IPS-NIHi11 (cell line): ENCODE data around the gene PEA15.

ENCODE experiments used
- DNase-seq: peaks from one replicate; pipeline ENCODE4 v3.0.0; 2012; ENCODE audit warnings: mixed read lengths, low spot score

The PEA15 gene

DNA sequence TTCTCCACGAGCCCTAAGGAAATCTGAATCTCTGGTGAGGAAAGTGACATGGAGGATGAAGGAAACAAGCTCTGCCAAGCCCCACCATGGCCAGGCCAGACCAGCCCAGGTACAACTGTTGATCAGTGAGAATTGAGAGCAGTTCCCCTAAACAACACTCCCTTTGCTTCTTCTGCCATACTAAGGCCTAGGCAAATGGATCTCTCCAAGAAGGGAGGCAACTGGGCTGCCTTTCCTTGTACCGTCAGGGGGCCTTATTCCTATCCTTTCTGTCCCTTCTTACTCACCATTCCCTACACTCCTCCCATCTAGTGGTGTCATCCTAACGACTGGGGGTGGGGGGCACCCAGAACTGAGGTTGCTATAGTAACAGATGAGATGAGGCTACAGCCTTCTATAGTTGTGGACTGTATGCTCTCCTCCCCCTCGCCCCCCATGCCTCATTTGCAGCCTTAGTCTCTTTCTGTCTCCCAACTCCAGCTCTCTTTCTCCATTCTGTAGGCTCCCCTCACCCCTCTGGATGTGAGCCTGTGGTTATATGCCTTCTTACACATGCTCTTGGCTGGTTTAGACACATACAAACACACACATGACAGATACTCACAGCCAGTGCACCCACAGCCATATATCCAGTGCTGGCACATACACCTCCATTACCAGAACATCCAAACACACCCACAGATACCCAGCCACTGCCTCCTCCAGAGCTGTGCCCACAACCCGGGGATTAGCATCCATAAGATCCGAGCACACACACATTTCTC is 3.6 kb downstream of the PEA15 start:
- no peak for DNase-seq

GRCh38 chr1:160209321-160210046 is 4.3 kb downstream of the PEA15 start:
- DNase-seq, result no peak

DNA sequence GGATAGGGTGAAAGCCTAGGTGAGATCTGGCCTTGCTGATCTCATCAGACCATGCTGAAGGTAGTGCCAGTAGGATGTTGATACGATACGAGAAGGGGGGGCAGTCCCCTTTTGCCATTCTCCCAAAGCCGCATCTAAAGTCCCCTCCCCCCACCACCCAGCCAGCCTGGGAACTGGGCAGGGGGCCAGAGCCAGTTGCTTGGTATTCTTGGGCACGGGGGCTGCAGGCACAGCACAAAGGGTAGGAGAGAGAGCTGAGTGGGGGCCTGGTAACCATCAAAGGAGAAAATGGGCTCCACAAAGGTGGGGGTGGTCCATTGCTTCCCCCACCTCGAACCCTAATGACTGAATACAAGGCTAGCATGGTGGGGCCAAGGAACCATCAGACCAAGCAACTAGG is 5.4 kb downstream of the PEA15 start:
- DNase-seq, result no peak

DNA sequence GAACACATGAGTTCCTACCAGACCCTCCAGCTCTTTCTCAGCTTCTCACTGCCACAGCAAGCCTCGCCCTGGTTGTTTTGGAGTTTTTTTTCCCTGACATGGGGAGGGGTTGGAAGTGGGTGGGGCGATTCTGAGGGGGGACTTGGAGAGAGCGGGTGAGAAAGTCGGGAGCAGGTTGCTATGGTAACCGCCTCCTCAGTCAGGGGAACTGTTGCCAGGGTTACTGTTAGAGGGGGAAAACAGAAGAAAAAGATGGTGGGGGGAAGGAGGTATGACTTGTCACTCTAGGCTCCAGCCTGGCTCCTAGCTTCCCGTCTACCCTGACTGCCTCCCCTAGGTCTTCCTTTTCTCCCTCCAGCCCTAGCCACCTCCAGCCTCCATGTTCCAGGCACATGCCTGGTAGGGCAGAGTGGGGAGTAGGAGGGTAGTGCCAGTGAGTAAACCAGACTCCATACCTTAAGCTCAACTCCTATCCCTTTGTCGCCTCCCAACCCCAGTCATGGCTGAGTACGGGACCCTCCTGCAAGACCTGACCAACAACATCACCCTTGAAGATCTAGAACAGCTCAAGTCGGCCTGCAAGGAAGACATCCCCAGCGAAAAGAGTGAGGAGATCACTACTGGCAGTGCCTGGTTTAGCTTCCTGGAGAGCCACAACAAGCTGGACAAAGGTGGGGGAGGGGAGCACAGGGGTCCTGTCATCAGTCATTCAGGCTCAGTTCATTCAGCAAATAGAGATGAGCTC is 6.0 kb downstream of the PEA15 start:
- DNase-seq, result no peak

- no peak for DNase-seq
Measured at GRCh38 chr1:160214481-160215140, 9.4 kb downstream of the PEA15 start.

DNA sequence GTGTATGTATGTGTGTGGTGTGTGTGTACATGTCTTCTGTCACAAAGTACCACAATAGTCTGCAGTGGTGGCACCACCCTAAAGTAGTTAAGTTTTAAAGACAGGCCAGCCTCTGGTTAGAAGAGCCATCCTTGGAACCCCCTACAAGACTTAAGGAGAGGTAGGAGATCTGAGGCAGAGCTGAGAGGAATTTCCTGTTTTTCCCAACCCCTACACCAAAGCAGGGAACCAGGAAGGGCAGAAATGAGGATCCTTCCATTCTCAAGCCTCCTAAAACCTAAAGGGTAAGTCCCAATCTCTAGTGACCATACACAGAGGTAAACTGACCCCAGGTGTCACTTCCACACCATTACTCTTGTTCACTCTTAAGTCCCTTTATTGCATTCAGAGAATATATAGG is 11.1 kb downstream of the PEA15 start:
- no peak for DNase-seq

- DNase-seq, result no peak
Measured at GRCh38 chr1:160217481-160218051, 12.4 kb downstream of the PEA15 start.

- DNase-seq, result peak; percentile 68
Measured at GRCh38 chr1:160219062-160219929, 14.1 kb downstream of the PEA15 start.

DNA sequence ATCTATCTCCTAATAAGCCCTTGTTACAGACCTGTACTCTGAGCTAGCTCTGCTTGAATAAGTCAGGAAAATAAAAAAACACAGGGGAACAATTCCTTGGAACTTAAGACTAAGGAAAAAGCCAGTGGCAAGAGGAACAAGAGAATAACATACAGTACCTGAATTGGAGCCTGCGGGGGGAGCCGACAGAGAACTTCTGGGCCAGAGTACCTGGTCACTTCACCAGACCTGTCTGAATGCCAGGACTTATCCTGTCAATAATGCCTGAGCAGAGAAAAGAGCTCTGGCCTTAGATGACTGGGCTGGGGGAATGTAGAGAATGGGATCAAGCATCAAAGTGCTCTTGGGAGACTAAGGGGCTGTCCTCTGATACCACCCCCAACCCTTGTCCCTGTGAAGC is 15.1 kb downstream of the PEA15 start:
- no peak for DNase-seq

DNA sequence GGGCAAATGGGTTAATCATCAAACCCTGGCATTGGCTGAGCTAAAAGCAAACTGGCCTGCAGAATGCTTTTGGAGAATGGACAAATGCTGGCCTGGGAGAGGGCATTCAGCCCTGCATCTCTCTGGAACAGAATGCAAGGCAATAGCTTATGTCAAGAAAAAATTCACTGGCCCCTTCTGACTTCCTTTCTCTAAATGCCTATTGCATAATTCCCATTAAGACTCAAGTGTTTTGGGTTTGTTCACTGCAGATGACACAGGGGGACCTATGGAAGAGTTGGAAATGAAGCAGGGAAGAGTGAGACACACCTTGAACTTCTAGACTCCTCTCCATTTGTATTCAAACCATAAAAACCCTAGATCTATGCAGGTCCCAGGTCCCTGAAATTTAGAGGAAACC is 15.9 kb downstream of the PEA15 start:
- no peak for DNase-seq

DNA sequence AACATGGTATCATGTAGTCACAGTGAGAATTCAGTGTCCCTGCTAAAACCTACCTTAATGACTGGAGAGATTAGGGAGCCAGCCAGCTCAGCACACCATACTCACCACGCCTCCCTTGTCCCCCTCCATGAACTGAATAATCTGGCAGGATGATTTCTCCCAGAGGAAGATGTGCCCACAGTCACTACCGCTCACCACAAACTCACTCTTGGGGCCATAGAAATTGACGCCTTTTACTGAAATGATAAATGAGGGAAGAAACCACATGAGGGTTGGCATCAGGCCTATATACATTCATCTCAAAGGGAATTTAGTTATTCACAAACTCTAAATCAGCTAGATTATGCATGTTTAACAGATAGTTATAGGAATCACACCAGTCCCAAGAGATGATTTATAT is 17.4 kb downstream of the PEA15 start:
- DNase-seq, result no peak

DNA sequence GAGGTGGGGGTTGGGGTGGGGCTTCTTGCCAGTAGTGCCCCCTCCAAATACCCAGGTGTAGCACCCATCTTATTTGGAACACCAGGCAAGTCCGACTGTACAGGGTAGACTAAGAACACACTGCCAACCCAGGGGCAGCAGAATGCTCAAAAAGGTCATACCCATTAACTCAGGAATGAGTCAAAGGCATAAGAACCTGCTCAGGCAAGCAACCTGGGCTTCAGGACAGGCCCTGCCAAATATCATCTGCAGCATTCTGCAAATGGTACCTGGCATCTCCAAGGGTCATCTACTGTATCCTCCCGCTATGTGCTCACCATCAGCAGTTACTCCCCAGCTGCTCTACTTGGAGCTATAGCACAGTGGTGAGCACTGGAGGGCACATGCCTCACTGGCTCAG is 19.4 kb downstream of the PEA15 start:
- DNase-seq, result no peak

- DNase-seq, result no peak
Measured at GRCh38 chr1:160225345-160225744, 20.2 kb downstream of the PEA15 start.

DNA sequence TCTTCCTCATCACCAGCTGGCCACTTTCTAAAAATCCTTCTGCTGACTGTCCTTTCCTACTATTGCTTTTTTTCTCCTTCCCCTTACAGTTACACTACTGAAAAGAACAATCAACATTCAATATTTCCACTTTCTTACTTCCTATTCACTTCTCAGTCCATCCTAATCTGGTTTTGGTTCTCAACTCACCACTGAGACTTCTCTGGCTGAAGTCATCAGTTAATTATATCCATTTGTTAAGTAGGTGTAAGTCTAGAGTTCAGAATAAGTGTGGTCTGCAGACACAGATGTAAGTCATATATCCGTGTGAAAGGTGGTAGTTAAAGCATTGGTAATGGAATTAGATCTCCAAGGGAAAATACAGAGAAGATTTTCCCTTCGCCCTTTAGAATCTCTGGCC is 21.4 kb downstream of the PEA15 start:
- DNase-seq, result no peak

DNA sequence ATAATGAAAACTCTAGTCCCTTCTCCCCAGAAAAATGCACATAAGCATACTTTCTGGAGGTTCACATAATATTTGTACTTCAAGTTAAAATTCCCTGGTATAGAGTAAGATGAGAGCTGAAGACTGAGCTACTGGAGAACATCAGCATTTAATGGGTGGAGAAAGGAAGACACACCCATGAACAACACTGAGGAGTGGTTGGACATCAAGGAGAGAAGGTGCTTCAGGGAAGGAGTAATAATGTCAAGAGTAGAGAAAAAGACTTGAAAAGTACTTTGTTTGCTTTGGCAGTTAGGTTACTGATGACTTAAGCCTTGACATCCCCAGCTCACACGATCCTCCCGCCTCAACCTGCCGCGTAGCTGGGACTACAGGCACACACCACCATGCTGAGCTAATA is 21.9 kb downstream of the PEA15 start:
- DNase-seq, result no peak

GRCh38 chr1:160227561-160227960 is 22.4 kb downstream of the PEA15 start:
- no peak for DNase-seq

- DNase-seq, result no peak
Measured at GRCh38 chr1:160228431-160228830, 23.2 kb downstream of the PEA15 start.

- no peak for DNase-seq
Measured at GRCh38 chr1:160232911-160233310, 27.7 kb downstream of the PEA15 start.

GRCh38 chr1:160236806-160237205 is 31.6 kb downstream of the PEA15 start:
- no peak for DNase-seq

DNA sequence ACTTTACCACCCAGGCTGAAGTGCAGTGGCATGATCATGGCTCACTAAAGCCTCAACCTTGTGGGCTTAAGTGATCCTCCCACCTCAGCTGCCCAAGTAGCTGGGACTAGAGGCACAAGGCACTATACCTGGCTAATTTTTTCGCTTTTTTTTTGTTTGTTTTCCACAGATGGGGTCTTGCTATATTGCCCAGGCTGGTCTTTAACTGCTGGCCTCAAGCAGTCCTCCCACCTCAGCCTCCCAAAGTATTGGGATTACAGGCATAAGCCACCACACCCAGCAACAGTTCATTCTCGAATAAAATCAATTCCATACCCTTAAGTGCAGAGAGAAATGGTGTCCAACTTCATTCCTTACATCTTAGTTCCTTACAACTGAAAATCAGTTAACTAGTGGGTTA is 32.4 kb downstream of the PEA15 start:
- no peak for DNase-seq

DNA sequence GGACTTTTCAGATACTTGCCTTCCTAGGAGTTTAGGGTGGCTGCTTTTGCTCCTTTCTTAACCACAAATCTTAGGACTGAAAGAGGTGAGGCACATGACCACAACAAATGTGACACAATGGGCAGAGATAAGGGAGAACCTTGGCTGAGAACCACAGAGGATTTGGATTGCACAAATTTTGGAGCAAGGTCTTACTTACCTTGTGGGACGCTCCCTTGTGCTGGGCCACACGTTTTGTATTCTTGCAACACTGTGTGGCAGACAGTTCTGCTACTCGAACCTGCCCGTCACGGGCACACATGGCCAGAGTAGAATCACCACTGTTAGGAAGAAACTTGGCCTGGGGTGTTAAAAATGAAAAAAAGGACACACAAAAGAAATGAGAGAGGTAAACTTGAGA is 33.2 kb downstream of the PEA15 start:
- no peak for DNase-seq
